HepG2 (cell line): ENCODE data around the gene TBL3. TPM values are rescaled to one million over a fixed set of nuclear protein-coding genes. Genes with fewer than 3 reads are reported as not detected.

Experiments used
- CBX2 ChIP-seq, 2 experiments: fragments of 200-600 bp in 1 of 2; sonication (generic); formaldehyde crosslinking in 1 of 2; IDR thresholded peaks; 2 replicates each; pipeline versions ENCODE4 v1.7.0 to v1.8.1; 2018 to 2022; ENCODE audit warnings: low read depth in 2 of 2, low read length in 1 of 2, mild to moderate bottlenecking in 1 of 2, missing genetic modification reagents in 1 of 2
- CHD4 ChIP-seq: fragments of 200-600 bp; sonication (generic); IDR thresholded peaks from 2 replicates; pipeline ENCODE4 v1.7.0; 2017; ENCODE audit warnings: mild to moderate bottlenecking, low read length, borderline replicate concordance
- FOXO1 ChIP-seq: sonication (generic); formaldehyde crosslinking; IDR thresholded peaks from 2 replicates; pipeline ENCODE4 v1.4.0; 2020; ENCODE audit warnings: missing genetic modification reagents
- HMG20B ChIP-seq: conservative IDR thresholded peaks from 2 replicates; pipeline ENCODE4 v1.6.1; 2016; ENCODE audit warnings: missing genetic modification reagents, missing compliant biosample characterization
- NONO ChIP-seq, 2 experiments: fragments of 450-650 bp in 1 of 2; sonication (generic) in 1 of 2; formaldehyde crosslinking in 1 of 2; IDR thresholded peaks in 1 of 2; conservative IDR thresholded peaks in 1 of 2; 2 replicates each; pipeline versions ENCODE4 v1.6.1 to v1.8.0; 2017 to 2022; ENCODE audit warnings: mild to moderate bottlenecking in 1 of 2, missing genetic modification reagents in 1 of 2, moderate library complexity in 1 of 2
- NR1H2 ChIP-seq: sonication (generic); formaldehyde crosslinking; IDR thresholded peaks from 2 replicates; pipeline ENCODE4 v1.8.1; 2022; ENCODE audit warnings: low read depth, missing genetic modification reagents, borderline replicate concordance
- PBX2 ChIP-seq: IDR thresholded peaks from 2 replicates; pipeline ENCODE4 v1.6.1; 2016; ENCODE audit warnings: control low read depth
- REPIN1 ChIP-seq: sonication (generic); formaldehyde crosslinking; IDR thresholded peaks from 2 replicates; pipeline ENCODE4 v1.8.0; 2022; ENCODE audit warnings: missing genetic modification reagents, low read depth, mild to moderate bottlenecking, borderline replicate concordance
- RXRA ChIP-seq: sonication (generic); formaldehyde crosslinking; IDR thresholded peaks from 2 replicates; pipeline ENCODE4 v1.5.1; 2020; ENCODE audit warnings: missing genetic modification reagents
- THAP9 ChIP-seq: sonication (generic); formaldehyde crosslinking; IDR thresholded peaks from 2 replicates; pipeline ENCODE4; 2020; ENCODE audit warnings: missing genetic modification reagents, mild to moderate bottlenecking, borderline replicate concordance
- UBTF ChIP-seq: sonication (generic); formaldehyde crosslinking; IDR thresholded peaks from 2 replicates; pipeline ENCODE4 v1.4.0; 2020; ENCODE audit warnings: mild to moderate bottlenecking, missing genetic modification reagents
- ZBTB43 ChIP-seq: sonication (generic); formaldehyde crosslinking; conservative IDR thresholded peaks from 2 replicates; pipeline ENCODE4 v1.4.0; 2020; ENCODE audit warnings: missing genetic modification reagents
- ZFP90 ChIP-seq: sonication (generic); formaldehyde crosslinking; IDR thresholded peaks from 2 replicates; pipeline ENCODE4 v1.8.0; 2022; ENCODE audit warnings: missing genetic modification reagents, mild to moderate bottlenecking, inconsistent platforms, borderline replicate concordance
- ZNF326 ChIP-seq: sonication (generic); formaldehyde crosslinking; IDR thresholded peaks from 2 replicates; pipeline ENCODE4 v1.4.0; 2020; ENCODE audit warnings: missing genetic modification reagents, borderline replicate concordance
- ZNF337 ChIP-seq: sonication (generic); formaldehyde crosslinking; IDR thresholded peaks from 2 replicates; pipeline ENCODE4 v1.5.1; 2020; ENCODE audit warnings: missing genetic modification reagents, low read depth, mild to moderate bottlenecking, borderline replicate concordance
- ZNF749 ChIP-seq: sonication (generic); formaldehyde crosslinking; IDR thresholded peaks from 2 replicates; pipeline ENCODE4 v1.8.0; 2022; ENCODE audit warnings: mild to moderate bottlenecking, missing genetic modification reagents, moderate library complexity, borderline replicate concordance
- ZNF780A ChIP-seq: sonication (generic); formaldehyde crosslinking; IDR thresholded peaks from 2 replicates; pipeline ENCODE4 v1.8.0; 2022; ENCODE audit warnings: mild to moderate bottlenecking, missing genetic modification reagents, moderate library complexity
- ZNF790 ChIP-seq: sonication (generic); formaldehyde crosslinking; IDR thresholded peaks from 2 replicates; pipeline ENCODE4 v1.8.0; 2022; ENCODE audit warnings: missing genetic modification reagents, mild to moderate bottlenecking, borderline replicate concordance
- polyA plus RNA-seq, 8 experiments: library from polyadenylated mRNA; depleted of rRNA in 3 of 8; stranded (reverse) in 7 of 8; unstranded in 1 of 8; fragments of >200 nt; fragmentation: Illumina TruSeq in 4 of 8; extraction: Trizol in 4 of 8; gene quantifications; 2 replicates each; pipeline versions ENCODE4 v1.2.1 to v1.2.3, GENCODE V29; 2011 to 2016; ENCODE audit warnings: low read depth in 4 of 8, missing spikeins in 1 of 8, mixed read lengths in 1 of 8; ENCODE audit not compliant: insufficient read depth in 1 of 8
- total RNA-seq, 5 experiments: library from RNA; depleted of rRNA; stranded (reverse); fragments of >200 nt; fragmentation: Illumina TruSeq; extraction: Trizol; gene quantifications; 2 replicates each; pipeline ENCODE4 v1.2.3, GENCODE V29; 2016; ENCODE audit warnings: low read depth in 1 of 5

Gene TBL3
- total and polyA plus RNA-seq, 2 of the 13 experiments (the other 11 are each of a cell fraction or from before 2014, with no cell fraction given): 16.8 to 38.0 TPM

GRCh38 chr16:2027024-2028010 is 55.5 kb downstream of the TBL3 start (continued):
- no peak for TF ChIP-seq CBX2 (IDR thresholded peaks at IDR 0.05; ENCODE audit: low read depth, low read length)
- no peak for TF ChIP-seq CBX2 (CRISPR knock-in tag; IDR thresholded peaks at IDR 0.05; ENCODE audit: low read depth)
- 0 out of 2 replicates have a peak, but pooled peaks have one; percentile 36 for TF ChIP-seq UBTF
- no peak for TF ChIP-seq ZNF780A (CRISPR knock-in tag)
- no peak; the same call in 1 of the 2 replicates for TF ChIP-seq NR1H2
- peak; percentile 24; the same call in 1 of the 2 replicates for TF ChIP-seq THAP9 (CRISPR knock-in tag)
- TF ChIP-seq HMG20B (CRISPR knock-in tag): no peak
- no peak for TF ChIP-seq ZNF326
- TF ChIP-seq REPIN1 (CRISPR knock-in tag): no peak
- peak; percentile 16; the same call in 1 of the 2 replicates for TF ChIP-seq ZNF790
- TF ChIP-seq PBX2 (CRISPR knock-in tag): no peak
- TF ChIP-seq CHD4: no peak
- peak; percentile 51; the same call in 1 of the 2 replicates for TF ChIP-seq RXRA (CRISPR knock-in tag)
- peak; percentile 99 for TF ChIP-seq ZFP90 (CRISPR knock-in tag)
- TF ChIP-seq ZNF749: no peak
- TF ChIP-seq FOXO1: no peak
- peak; percentile 96 for TF ChIP-seq ZBTB43
- no peak for TF ChIP-seq ZNF337 (CRISPR knock-in tag)
- TF ChIP-seq NONO (IDR thresholded peaks at IDR 0.05): no peak
- no peak; the same call in 1 of the 2 replicates for TF ChIP-seq NONO (CRISPR knock-in tag; conservative IDR thresholded peaks at IDR 0.05)
